Keratinocyte (primary cell): Measurements from ENCODE around the gene TMEM61. TPM values are rescaled to one million over a fixed set of nuclear protein-coding genes. Genes with fewer than 3 reads are reported as not detected.
A peak's percentile ranks its signal among the peaks of the same experiment; 100 is the strongest.

Experiments
- DNase-seq: peaks from one replicate; pipeline ENCODE4 v3.0.0-alpha.2; 2011; ENCODE audit warnings: low read depth, missing footprints, low spot score
- FAIRE-seq: peaks from 2 replicates; lab custom pipeline; 2011; peaks lifted over from hg19 to GRCh38; lab: Jason Lieb, UNC
- H2AFZ ChIP-seq: 2 replicates; pipeline ENCODE4 v1.6.0; 2012; ENCODE audit warnings: low read length, control low read depth, inconsistent platforms; ENCODE audit not compliant: control insufficient read depth
- H3K27ac ChIP-seq: 2 replicates; pipeline ENCODE4 v1.5.1; 2011; ENCODE audit warnings: low read length; ENCODE audit not compliant: control insufficient read depth, insufficient read depth
- H3K27me3 ChIP-seq: 3 replicates; pipeline ENCODE4 v1.6.0; 2011; ENCODE audit warnings: low read length; ENCODE audit not compliant: control insufficient read depth, insufficient read depth; ENCODE audit errors: extremely low read depth
- H3K36me3 ChIP-seq, 2 experiments: 2 replicates in 1 of 2; 3 replicates in 1 of 2; pipeline ENCODE4 v1.5.1; 2011; ENCODE audit warnings: low read length in 2 of 2, mild to moderate bottlenecking in 1 of 2; ENCODE audit not compliant: control insufficient read depth in 2 of 2, insufficient read depth in 2 of 2; ENCODE audit errors: extremely low read depth in 1 of 2
- H3K4me1 ChIP-seq: 3 replicates; pipeline ENCODE4 v1.5.1; 2011; ENCODE audit warnings: low read length; ENCODE audit not compliant: control insufficient read depth, insufficient read depth; ENCODE audit errors: extremely low read depth
- H3K4me2 ChIP-seq: 3 replicates; pipeline ENCODE4 v1.6.0; 2011; ENCODE audit warnings: low read depth, low read length; ENCODE audit not compliant: control insufficient read depth, insufficient read depth; ENCODE audit errors: extremely low read depth
- H3K4me3 ChIP-seq, 3 experiments: fragments of 200-600 bp in 1 of 3; sonication (generic) in 1 of 3; 2 replicates in 2 of 3; 3 replicates in 1 of 3; pipeline ENCODE4 v1.5.1; 2011 to 2016; ENCODE audit warnings: low read length in 3 of 3, mild to moderate bottlenecking in 3 of 3, control low read depth in 2 of 3, inconsistent platforms in 1 of 3, low read depth in 1 of 3, mixed read lengths in 1 of 3, mixed run types in 1 of 3, moderate library complexity in 1 of 3; ENCODE audit not compliant: control insufficient read depth in 2 of 3, insufficient read depth in 2 of 3; ENCODE audit errors: extremely low read depth in 1 of 3
- H3K79me2 ChIP-seq: 2 replicates; pipeline ENCODE4 v1.6.0; 2012; ENCODE audit warnings: low read length; ENCODE audit not compliant: control insufficient read depth, insufficient read depth
- H3K9ac ChIP-seq: 3 replicates; pipeline ENCODE4 v1.6.0; 2011; ENCODE audit warnings: low read length; ENCODE audit not compliant: control insufficient read depth, insufficient read depth; ENCODE audit errors: extremely low read depth
- H3K9me1 ChIP-seq: 3 replicates; pipeline ENCODE4 v1.6.0; 2011; ENCODE audit warnings: low read length; ENCODE audit not compliant: control insufficient read depth, insufficient read depth; ENCODE audit errors: extremely low read depth
- H3K9me3 ChIP-seq: 2 replicates; pipeline ENCODE4 v1.5.1; 2012; ENCODE audit warnings: low read depth, low read length; ENCODE audit not compliant: control insufficient read depth
- H4K20me1 ChIP-seq: 3 replicates; pipeline ENCODE4 v1.6.0; 2011; ENCODE audit warnings: low read length; ENCODE audit not compliant: control insufficient read depth, insufficient read depth; ENCODE audit errors: extremely low read depth
- EZH2 ChIP-seq: IDR thresholded peaks from one replicate; pipeline ENCODE4 v1.6.1; 2012; ENCODE audit warnings: inconsistent platforms, mild to moderate bottlenecking, low read length, moderate library complexity
- dilution Hi-C: fragments of 300-500 bp; cut with MboI; formaldehyde crosslinking; loops from one replicate; pipeline ENCODE4 v1.7.0; 2020; ENCODE audit warnings: low sequenced_read_pairs; ENCODE audit not compliant: extremely low pct_ligation_motif_present
- polyA plus RNA-seq, 5 experiments: library from polyadenylated mRNA; depleted of rRNA in 3 of 5; stranded (reverse) in 3 of 5; stranded (forward) in 1 of 5; unstranded in 1 of 5; fragments of >200 nt; gene quantifications; 1 replicate in 1 of 5; 2 replicates in 3 of 5; 3 replicates in 1 of 5; pipeline versions ENCODE4 v1.2.1 to v1.2.3, GENCODE V29; 2011 to 2012; ENCODE audit warnings: missing spikeins in 2 of 5, low read depth in 1 of 5, low replicate concordance in 1 of 5
- TF ChIP-seq, protein P1 (sequence below), 3 experiments: IDR thresholded peaks in 1 of 3; conservative IDR thresholded peaks in 1 of 3; optimal IDR thresholded peaks in 1 of 3; 2 replicates in 2 of 3; 3 replicates in 1 of 3; pipeline versions ENCODE3 to v1.5.1; 2011; ENCODE audit warnings: low read length in 3 of 3, mild to moderate bottlenecking in 3 of 3, moderate library complexity in 2 of 3, control low read depth in 1 of 3, inconsistent platforms in 1 of 3; ENCODE audit not compliant: insufficient read depth in 2 of 3; ENCODE audit errors: extremely low read depth in 1 of 3

TMEM61 gene
- polyA plus RNA-seq, 1 donor (not counting 4 experiments of a cell fraction or from before 2014, with no cell fraction given), result 1.0 TPM

GRCh38 chr1:54996869-54997710 is 16.7 kb downstream of the TMEM61 start:
- Histone ChIP-seq H3K9me1 (no peaks in the 10 kb centered on the region), H3K4me1 (no peaks in the 10 kb centered on the region), H3K36me3 (no peaks in the 10 kb centered on the region), H3K9me3 (no peaks in the 10 kb centered on the region), H3K9ac (no peak overlapping the region), H3K27ac (no peak overlapping the region), H3K79me2 (no peaks in the 10 kb centered on the region), H3K4me2 (peak overlapping the region; percentile 59), H4K20me1 (no peaks in the 10 kb centered on the region), H2AFZ (peak overlapping the region; percentile 10), H3K27me3 (peaks cover 19% of the 10 kb centered on the region), H3K4me3 (peak overlapping the region in 1 of 3 experiments; percentile 41)
- DNase-seq (no peak), FAIRE-seq (no peak)
- dilution Hi-C loops, result no loop called here
- TF ChIP-seq, protein P1, sequence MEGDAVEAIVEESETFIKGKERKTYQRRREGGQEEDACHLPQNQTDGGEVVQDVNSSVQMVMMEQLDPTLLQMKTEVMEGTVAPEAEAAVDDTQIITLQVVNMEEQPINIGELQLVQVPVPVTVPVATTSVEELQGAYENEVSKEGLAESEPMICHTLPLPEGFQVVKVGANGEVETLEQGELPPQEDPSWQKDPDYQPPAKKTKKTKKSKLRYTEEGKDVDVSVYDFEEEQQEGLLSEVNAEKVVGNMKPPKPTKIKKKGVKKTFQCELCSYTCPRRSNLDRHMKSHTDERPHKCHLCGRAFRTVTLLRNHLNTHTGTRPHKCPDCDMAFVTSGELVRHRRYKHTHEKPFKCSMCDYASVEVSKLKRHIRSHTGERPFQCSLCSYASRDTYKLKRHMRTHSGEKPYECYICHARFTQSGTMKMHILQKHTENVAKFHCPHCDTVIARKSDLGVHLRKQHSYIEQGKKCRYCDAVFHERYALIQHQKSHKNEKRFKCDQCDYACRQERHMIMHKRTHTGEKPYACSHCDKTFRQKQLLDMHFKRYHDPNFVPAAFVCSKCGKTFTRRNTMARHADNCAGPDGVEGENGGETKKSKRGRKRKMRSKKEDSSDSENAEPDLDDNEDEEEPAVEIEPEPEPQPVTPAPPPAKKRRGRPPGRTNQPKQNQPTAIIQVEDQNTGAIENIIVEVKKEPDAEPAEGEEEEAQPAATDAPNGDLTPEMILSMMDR (optimal IDR thresholded peaks at IDR 0.05 in 1 of 3, IDR thresholded peaks at IDR 0.05 in 1 of 3, conservative IDR thresholded peaks at IDR 0.05 in 1 of 3; ENCODE audit: extremely low read depth in 1 of 3, insufficient read depth in 2 of 3, low read length in 3 of 3), result no peak
- no peak for TF ChIP-seq EZH2

DNA sequence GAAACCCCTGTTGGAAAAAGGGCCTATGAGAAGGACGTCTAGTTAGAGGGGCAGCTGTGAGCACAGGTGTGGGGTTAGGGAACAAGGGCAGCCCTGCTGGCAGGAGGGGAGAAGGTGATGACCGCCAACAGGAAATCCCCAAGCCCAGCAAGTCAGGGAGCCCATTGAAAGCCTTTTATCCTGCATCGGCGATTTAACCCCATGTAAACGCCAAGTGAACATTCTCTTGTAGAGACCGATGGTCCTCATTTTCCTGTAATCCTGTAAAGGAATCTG is 17.2 kb downstream of the TMEM61 start:
- no peaks in the 10 kb centered on the region for H3K36me3 ChIP-seq
- H3K4me2 ChIP-seq, result no peak overlapping the region
- H3K9ac ChIP-seq, result no peak overlapping the region
- DNase-seq (no peak), FAIRE-seq (no peak)
- dilution Hi-C loops, result no loop called here
- H3K9me1 ChIP-seq, result no peaks in the 10 kb centered on the region
- H3K27ac ChIP-seq, result no peak overlapping the region
- no peak for TF ChIP-seq EZH2
- TF ChIP-seq, protein P1 (optimal IDR thresholded peaks at IDR 0.05 in 1 of 3, IDR thresholded peaks at IDR 0.05 in 1 of 3, conservative IDR thresholded peaks at IDR 0.05 in 1 of 3; ENCODE audit: extremely low read depth in 1 of 3, insufficient read depth in 2 of 3, low read length in 3 of 3), result no peak
- peaks cover 19% of the 10 kb centered on the region for H3K27me3 ChIP-seq
- H2AFZ ChIP-seq, result no peak overlapping the region
- no peaks in the 10 kb centered on the region for H3K79me2 ChIP-seq
- no peaks in the 10 kb centered on the region for H4K20me1 ChIP-seq
- H3K4me1 ChIP-seq, result no peaks in the 10 kb centered on the region
- no peak overlapping the region for H3K4me3 ChIP-seq
- H3K9me3 ChIP-seq, result no peaks in the 10 kb centered on the region
